Endothelial cell of umbilical vein (primary cell): ENCODE data around the gene SCD. TPM values are rescaled to one million over a fixed set of nuclear protein-coding genes. Genes with fewer than 3 reads are reported as not detected.

ENCODE experiments used
- BruUV-seq: library from RNA; stranded (reverse); fragments of 400-500 nt; replicated peaks from 2 replicates; lab custom pipeline; 2021; lab: Mats Ljungman, UMichigan
- CTCF ChIA-PET: fragments of 300-600, 350-600 bp; sonication (Branson Sonifier 250); formaldehyde crosslinking; loops from one replicate; lab custom pipeline; 2021; ENCODE audit warnings: antibody characterized with exemption, inconsistent platforms; lab: Charles Lee
- POLR2A ChIA-PET: fragments of 300-600, 350-600 bp; sonication (Branson Sonifier 250); formaldehyde crosslinking; loops from one replicate; lab custom pipeline; 2021; ENCODE audit warnings: antibody characterized with exemption, inconsistent platforms; lab: Charles Lee
- DNase-seq: peaks from one replicate; pipeline ENCODE4 v3.0.0-alpha.2; 2011; ENCODE audit warnings: low read depth, low spot score
- FAIRE-seq: peaks from 2 replicates; lab custom pipeline; 2011; peaks lifted over from hg19 to GRCh38; lab: Jason Lieb, UNC
- H2AFZ ChIP-seq: 2 replicates; pipeline ENCODE4 v1.6.0; 2012; ENCODE audit warnings: low read depth, low read length, control low read depth, inconsistent platforms
- H3K27ac ChIP-seq: 2 replicates; pipeline ENCODE4 v1.5.1; 2011; ENCODE audit warnings: low read depth, mild to moderate bottlenecking, control low read depth, low read length, moderate library complexity; ENCODE audit not compliant: insufficient read depth
- H3K27me3 ChIP-seq, 2 experiments: 2 replicates each; pipeline versions ENCODE4 v1.6.0 to v1.6.1; 2011; ENCODE audit warnings: low read length in 2 of 2, mixed read lengths in 1 of 2; ENCODE audit not compliant: control insufficient read depth in 2 of 2, insufficient read depth in 2 of 2
- H3K36me3 ChIP-seq, 2 experiments: 2 replicates in 1 of 2; 3 replicates in 1 of 2; pipeline ENCODE4 v1.5.1; 2011; ENCODE audit warnings: low read length in 2 of 2, mild to moderate bottlenecking in 1 of 2, moderate library complexity in 1 of 2; ENCODE audit not compliant: control insufficient read depth in 2 of 2, insufficient read depth in 2 of 2; ENCODE audit errors: extremely low read depth in 1 of 2
- H3K4me1 ChIP-seq: 3 replicates; pipeline ENCODE4 v1.5.1; 2011; ENCODE audit warnings: mild to moderate bottlenecking, low read length; ENCODE audit not compliant: control insufficient read depth, insufficient read depth; ENCODE audit errors: extremely low read depth
- H3K4me2 ChIP-seq: 2 replicates; pipeline ENCODE4 v1.6.1; 2011; ENCODE audit warnings: low read length, control low read depth, mixed read lengths; ENCODE audit not compliant: insufficient read depth
- H3K4me3 ChIP-seq, 3 experiments: fragments of 200-600 bp in 1 of 3; sonication (generic), shearing (Covaris generic) in 1 of 3; replicated peaks in 1 of 3; 2 replicates each; pipeline ENCODE4 v1.5.1; 2011 to 2016; ENCODE audit warnings: control low read depth in 3 of 3, low read length in 3 of 3, mild to moderate bottlenecking in 2 of 3, inconsistent platforms in 1 of 3, low read depth in 1 of 3, moderate library complexity in 1 of 3; ENCODE audit not compliant: insufficient read depth in 1 of 3
- H3K79me2 ChIP-seq: 2 replicates; pipeline ENCODE4 v1.6.0; 2012; ENCODE audit warnings: low read length, inconsistent platforms; ENCODE audit not compliant: control insufficient read depth, insufficient read depth
- H3K9ac ChIP-seq: replicated peaks from 2 replicates; pipeline ENCODE3; 2011; ENCODE audit warnings: low read length, control low read depth; ENCODE audit not compliant: insufficient read depth; ENCODE audit errors: extremely low read depth
- H3K9me1 ChIP-seq: replicated peaks from 3 replicates; pipeline ENCODE4 v1.6.0; 2011; ENCODE audit warnings: mild to moderate bottlenecking, low read length; ENCODE audit not compliant: control insufficient read depth, insufficient read depth; ENCODE audit errors: extremely low read depth
- H3K9me3 ChIP-seq: replicated peaks from 2 replicates; pipeline ENCODE4 v1.5.1; 2012; ENCODE audit warnings: low read length, inconsistent platforms; ENCODE audit not compliant: control insufficient read depth, insufficient read depth
- H4K20me1 ChIP-seq: replicated peaks from 2 replicates; pipeline ENCODE3; 2011; ENCODE audit warnings: mild to moderate bottlenecking, low read length; ENCODE audit not compliant: control insufficient read depth, insufficient read depth; ENCODE audit errors: extremely low read depth
- CTCF ChIP-seq, 2 donors: IDR thresholded peaks; 1 replicate in 1 of 2; 2 replicates in 1 of 2; pipeline ENCODE4 v1.5.1; 2011; ENCODE audit warnings: low read length in 2 of 2, mild to moderate bottlenecking in 2 of 2, moderate library complexity in 2 of 2, control low read depth in 1 of 2, inconsistent platforms in 1 of 2, low read depth in 1 of 2; ENCODE audit not compliant: insufficient read depth in 1 of 2; ENCODE audit errors: extremely low read depth in 1 of 2
- EZH2 ChIP-seq: IDR thresholded peaks from 2 replicates; pipeline ENCODE4 v1.6.1; 2012; ENCODE audit warnings: borderline replicate concordance, low read depth, mild to moderate bottlenecking, moderate library complexity, low read length, inconsistent platforms; ENCODE audit not compliant: severe bottlenecking
- FOS ChIP-seq: IDR thresholded peaks from 2 replicates; pipeline ENCODE4 v1.6.1; 2011; ENCODE audit warnings: mild to moderate bottlenecking, low read length, moderate library complexity, borderline replicate concordance; ENCODE audit not compliant: insufficient read depth
- GATA2 ChIP-seq: IDR thresholded peaks from 2 replicates; pipeline ENCODE4 v1.7.0; 2011; ENCODE audit warnings: low read depth, mild to moderate bottlenecking, moderate library complexity, mixed read lengths, low read length; ENCODE audit not compliant: insufficient read length, insufficient read depth
- JUN ChIP-seq: IDR thresholded peaks from 2 replicates; pipeline ENCODE4 v1.6.1; 2011; ENCODE audit warnings: borderline replicate concordance, low read depth; ENCODE audit not compliant: insufficient read length, insufficient read depth
- MAX ChIP-seq: IDR thresholded peaks from 2 replicates; pipeline ENCODE4 v1.6.1; 2011; ENCODE audit not compliant: insufficient read depth, insufficient read length
- MYC ChIP-seq: IDR thresholded peaks from one replicate; pipeline ENCODE4 v1.6.1; 2011; ENCODE audit warnings: mild to moderate bottlenecking, low read depth, low read length
- POLR2A ChIP-seq: IDR thresholded peaks from 2 replicates; pipeline ENCODE4 v1.6.1; 2012; ENCODE audit warnings: low read depth, mild to moderate bottlenecking, control low read depth, low read length
- POLR2AphosphoS5 ChIP-seq: IDR thresholded peaks from 2 replicates; pipeline ENCODE4 v1.6.1; 2012; ENCODE audit warnings: low read depth, mild to moderate bottlenecking, control low read depth, low read length, moderate library complexity; ENCODE audit not compliant: insufficient read depth
- dilution Hi-C: fragments of 300-500 bp; cut with MboI; formaldehyde crosslinking; loops from one replicate; pipeline ENCODE4 v1.15.0; 2019; ENCODE audit warnings: low sequenced_read_pairs; ENCODE audit not compliant: extremely low pct_ligation_motif_present
- intact Hi-C: fragments of 100-400 bp; cut with micrococcal nuclease; formaldehyde crosslinking; loops from one replicate; pipeline ENCODE4 v1.10.0; 2022
- polyA plus RNA-seq, 4 experiments: library from polyadenylated mRNA; depleted of rRNA in 3 of 4; stranded (reverse) in 3 of 4; unstranded in 1 of 4; fragments of >200 nt; gene quantifications; 2 replicates each; pipeline versions ENCODE4 v1.2.1 to v1.2.3, GENCODE V29; 2011 to 2012; ENCODE audit warnings: missing spikeins in 1 of 4
- total RNA-seq: library from RNA; stranded (reverse); gene quantifications from 2 replicates; pipeline ENCODE4 v1.2.3, GENCODE V29; 2021

Gene SCD
- total and polyA plus RNA-seq, 2 donors (not counting 3 experiments of a cell fraction or from before 2014, with no cell fraction given) = 258 to 426 TPM

- TF ChIP-seq FOS (no peak), MYC (no peak), POLR2AphosphoS5 (no peak), EZH2 (no peak), JUN (no peak), MAX (no peak), CTCF (IDR thresholded peaks at IDR 0.05; ENCODE audit: extremely low read depth in 1 of 2, insufficient read depth in 1 of 2, low read depth in 1 of 2, low read length in 2 of 2) (no peak), GATA2 (no peak), POLR2A (no peak)
- no peaks in the 10 kb centered on the region for H3K9me3 ChIP-seq
- no peaks in the 10 kb centered on the region for H3K27me3 ChIP-seq
- no peak overlapping the region for H3K4me3 ChIP-seq
- no peaks in the 10 kb centered on the region for H3K9me1 ChIP-seq
- peaks cover 54% of the 10 kb centered on the region for H3K4me1 ChIP-seq
- peak overlapping the region; percentile 49 for H3K27ac ChIP-seq
- dilution Hi-C loops = no loop called here
- no peak overlapping the region for H3K9ac ChIP-seq
- BruUV-seq = no TSS peak
- ChIA-PET CTCF (interaction anchor here (0.8 to 1.8 kb wide), 5 partner anchors 11 to 159 kb away, joined by 3 to 10 read pairs (median 5); no protein-coding TSS in a partner anchor), POLR2A (interaction anchor here (0.8 kb wide), 1 partner anchor 11 kb away, joined by 3 read pairs; no protein-coding TSS in a partner anchor)
- intact Hi-C loops = loop anchor here (2.0 kb wide), 1 partner anchor 13 kb away; no protein-coding TSS in a partner anchor
- H3K4me2 ChIP-seq = no peak overlapping the region
- H3K79me2 ChIP-seq = peaks cover 37% of the 10 kb centered on the region
- no peaks in the 10 kb centered on the region for H4K20me1 ChIP-seq
- no peak overlapping the region for H2AFZ ChIP-seq
- FAIRE-seq = no peak
- H3K36me3 ChIP-seq = peaks cover 14 to 32% of the 10 kb centered on the region in 2 experiments
- no peak for DNase-seq
These were observed 12.6 kb downstream of the SCD start for GRCh38 chr10:100359529-100360150.
